IPS-NIHi11 (cell line): ENCODE data around the gene MTOR.
"Not testable (repeated sequence)": the region's sequence is repeated elsewhere in the genome, so short reads cannot be mapped to it uniquely, and the experiment has no call there.

Experiments
- DNase-seq: peaks from one replicate; pipeline ENCODE4 v3.0.0; 2012; ENCODE audit warnings: mixed read lengths, low spot score

Gene MTOR

DNA sequence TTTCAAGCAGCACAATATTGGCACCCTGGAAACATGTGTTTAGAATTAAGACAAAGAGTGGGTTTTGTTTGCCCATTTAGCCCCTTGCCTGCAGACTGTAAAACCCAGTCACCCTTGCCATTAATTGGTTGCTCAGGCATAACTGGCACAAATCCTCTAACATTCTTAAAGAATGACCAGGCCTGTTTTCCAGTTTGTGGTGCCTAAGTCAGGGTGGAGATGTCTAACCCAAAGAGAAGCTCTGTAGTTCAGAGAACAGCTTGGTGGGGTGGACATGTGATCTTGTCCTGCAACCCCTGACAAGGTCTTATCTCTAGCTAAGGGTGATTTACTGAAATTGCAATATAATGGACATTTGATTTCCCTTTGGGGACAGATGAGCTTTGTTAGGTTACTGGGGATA lies 82.0 kb downstream of the MTOR start:
- no peak for DNase-seq

DNA sequence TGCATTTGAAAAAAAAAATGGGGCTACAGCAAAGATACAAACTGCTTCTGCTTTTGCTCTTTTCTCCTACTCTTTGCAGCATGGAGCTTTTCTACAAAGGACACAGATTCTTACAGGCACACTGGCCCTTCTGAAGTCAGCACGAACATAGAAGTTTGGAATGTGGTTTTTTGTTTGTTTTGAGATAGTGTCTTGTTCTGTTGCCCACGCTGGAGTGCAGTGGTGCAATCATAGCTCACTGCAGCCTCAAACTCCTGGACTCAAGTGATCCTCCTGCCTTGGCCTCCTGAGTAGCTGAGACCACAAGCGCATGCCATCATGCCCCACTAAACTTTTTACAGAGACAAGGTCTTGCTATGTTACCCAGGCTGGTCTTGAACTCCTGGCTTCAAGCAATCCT lies 82.6 kb downstream of the MTOR start:
- not testable (repeated sequence) for DNase-seq

DNA sequence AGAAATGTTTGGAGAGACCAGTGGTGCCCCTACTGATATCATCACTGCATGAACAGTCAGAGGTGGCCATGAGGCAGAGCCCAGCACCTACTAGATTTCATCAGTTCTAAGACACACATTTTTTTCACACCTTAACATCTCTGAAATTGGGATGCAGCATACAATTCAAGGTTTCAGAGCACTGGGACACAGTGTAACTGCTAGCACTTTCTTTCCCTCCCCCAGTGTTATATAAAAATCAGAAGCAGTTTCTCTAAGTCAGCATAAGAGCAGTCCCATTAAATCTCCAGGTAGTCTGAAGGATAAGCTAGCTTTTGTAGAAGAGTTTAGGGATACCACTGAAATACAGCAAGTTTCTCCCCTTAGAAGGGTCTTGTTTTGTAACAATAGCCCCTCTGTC lies 83.2 kb downstream of the MTOR start:
- DNase-seq = no peak

DNA sequence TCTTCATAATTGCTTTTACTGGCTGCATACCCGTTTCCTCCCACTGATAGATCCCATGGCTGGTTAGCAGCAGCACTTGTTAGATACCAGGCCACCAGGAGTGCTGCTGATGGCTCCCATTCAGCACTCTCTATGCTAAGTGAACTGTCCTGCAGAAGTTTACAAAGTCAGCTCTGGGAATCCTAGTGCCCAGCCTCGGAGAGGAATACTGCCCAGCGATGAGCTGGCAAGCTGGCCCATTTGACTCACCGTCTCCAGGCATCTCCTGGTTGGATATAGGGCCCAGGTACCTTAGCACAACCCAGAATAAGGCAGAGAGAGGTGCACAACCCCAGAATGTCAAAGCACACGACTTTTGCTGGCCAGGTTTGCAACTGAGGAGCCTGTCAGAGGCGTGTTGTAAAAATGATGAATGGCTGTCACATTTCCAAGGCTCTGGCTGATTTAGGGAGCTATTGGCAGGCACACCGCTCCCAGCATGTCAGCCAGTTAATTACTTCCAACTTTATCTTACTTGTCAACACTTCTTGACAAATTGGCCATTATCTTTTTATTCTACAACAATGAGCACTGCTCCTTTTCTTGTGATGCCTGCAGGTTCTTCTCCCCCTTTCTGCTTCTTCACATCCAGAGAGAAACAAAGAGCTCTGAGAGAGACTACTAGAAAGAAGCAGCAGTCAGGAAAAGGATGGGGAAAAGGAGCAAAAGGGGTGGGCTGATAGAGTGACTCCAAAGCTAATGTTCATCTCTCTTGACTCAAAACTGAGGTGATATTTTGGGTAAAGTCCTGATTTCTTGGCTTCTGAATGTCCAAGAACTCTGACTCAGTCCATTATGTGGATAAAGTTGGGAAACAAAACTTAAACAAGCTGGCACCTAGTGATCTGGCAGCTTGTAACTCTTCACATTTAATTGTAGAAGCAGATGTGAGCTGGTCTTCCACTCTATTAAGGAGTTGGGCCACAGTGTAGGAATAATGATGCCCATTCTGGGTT lies 84.0 kb downstream of the MTOR start:
- peak; percentile 28 for DNase-seq

DNA sequence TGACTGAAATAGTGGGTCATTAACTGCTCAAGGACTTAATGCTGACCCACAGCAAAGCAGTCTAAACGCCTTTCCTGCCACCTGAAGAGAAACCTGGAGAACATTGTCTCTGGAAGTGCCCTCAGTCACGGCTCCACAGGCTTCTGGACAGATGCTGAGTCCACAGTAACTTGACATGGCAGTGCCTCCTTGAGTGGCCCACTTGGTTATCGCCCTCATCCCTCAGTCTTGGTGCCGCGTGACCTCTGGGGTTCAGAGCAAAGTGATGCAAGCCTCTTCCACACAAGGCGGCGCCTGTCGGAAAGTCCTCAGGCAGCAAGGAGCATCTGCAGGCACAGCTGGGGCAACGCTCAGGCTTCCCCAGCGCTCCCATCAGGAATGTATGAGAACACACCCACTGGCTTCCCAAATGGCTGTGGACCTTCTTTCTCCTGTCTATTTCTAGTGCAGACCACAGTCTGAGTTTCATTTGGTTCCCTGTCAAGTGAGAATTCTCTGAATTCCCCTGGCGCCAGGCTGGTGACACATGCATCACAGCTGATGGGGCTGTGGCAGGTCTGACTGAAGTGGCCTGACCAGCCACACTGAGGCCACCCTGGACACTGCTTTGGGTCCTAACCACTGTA lies 86.2 kb downstream of the MTOR start:
- DNase-seq = no peak

DNA sequence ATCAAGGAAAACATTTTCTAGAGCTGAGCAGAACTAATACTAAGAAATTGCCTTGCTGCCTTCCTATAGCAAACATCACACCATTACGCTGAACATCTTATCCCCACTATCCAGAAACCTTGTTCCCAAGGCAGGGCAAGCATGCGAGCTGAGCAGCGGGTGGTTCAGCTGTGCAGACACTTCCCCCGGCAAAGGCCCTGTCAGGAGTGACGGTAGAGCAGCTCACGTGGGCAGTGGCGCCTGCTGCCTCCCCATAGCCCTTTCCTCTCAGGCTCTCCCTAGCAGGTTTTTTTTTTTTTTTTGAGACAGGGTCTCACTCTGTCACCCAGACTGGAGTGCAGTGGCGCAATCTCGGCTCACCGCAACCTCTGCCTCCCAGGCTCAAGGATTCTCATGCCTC lies 86.9 kb downstream of the MTOR start:
- no peak for DNase-seq

DNA sequence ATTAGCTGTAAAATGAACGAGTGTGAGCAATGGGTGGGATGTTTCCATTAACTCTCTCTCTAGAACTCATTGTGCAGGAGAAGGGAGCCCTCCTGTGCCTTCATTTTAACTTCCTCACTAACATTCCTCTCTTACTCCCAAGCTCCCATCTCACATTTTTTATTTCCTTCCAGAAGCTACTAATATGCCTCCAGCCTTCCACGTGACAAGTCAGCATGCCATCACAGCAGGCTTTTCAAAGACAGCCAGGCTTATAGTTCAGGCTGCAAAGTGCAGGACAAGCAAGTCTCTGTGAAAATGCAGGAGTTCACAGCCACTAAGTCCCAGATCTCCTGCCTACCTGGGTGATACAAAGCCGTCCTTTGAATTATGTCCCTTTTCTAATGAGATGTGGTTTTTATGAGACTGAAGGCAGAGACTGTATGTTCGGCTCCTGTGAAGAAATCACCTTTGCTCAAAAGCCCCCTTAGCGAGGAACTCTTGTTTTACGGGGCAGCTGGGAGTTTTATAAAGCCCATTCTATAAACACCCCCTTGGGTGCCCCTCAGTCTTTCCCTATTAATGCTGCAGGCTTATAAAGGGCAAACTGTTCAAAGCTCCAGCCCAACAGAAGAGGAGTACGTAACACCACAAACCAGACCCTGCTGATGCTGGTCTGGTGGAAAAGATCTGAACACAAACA lies 87.9 kb downstream of the MTOR start:
- DNase-seq = no peak

DNA sequence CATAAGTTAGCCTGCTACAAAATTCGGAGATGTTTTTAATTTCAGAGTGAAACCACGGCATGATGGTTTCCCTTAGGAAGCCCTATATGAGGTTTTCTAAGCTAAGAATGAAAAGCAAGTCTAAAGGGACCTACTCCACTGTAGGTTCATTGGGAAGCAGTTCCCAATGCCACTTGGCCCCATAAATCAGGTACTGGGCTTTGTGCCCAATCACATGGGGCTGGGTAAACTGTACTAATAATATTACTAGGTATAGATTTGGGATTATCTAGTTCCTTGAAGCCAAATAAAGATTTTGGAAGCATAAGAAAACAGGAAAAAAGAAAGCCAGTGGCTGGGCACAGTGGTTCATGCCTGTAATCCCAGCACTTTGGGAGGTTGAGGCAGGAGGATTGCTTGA lies 92.2 kb downstream of the MTOR start:
- no peak for DNase-seq

DNA sequence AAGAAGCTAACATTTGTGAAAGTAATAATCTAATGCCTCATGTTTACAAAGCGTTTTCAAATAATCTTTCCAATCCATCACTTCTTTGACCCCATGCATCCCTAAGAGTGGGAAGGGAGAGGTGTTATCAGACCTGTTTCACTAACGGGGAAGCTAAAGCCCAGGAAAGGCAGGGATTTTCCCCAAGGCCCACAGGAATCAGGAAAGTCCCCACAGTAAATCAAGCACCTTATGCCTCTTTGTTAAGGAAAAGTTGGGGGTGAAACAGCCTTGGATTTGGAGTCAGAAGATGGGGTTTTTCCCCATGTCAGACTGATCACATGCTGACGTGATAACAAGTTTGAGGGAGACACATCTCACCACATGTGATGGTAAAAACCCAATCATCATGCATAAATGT lies 93.1 kb downstream of the MTOR start:
- DNase-seq = no peak

DNA sequence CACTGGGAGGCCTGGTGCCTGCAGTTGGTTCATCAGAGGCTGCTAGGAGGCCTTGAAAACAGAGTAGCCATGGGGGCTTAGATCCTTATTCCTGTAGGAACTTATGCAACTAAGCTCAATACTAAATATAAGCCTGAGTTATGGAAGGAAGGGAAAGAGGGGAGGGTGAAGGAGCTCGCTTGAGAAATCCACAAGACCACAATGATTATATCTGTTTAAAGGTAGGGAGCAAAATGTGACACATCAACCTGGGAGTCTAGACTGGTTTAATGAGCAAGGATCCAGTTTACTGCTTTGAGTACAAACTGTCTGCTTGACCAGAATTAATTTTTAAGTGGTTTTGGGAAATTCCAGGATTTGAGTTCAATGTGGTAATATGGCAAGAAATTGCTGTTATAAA lies 93.6 kb downstream of the MTOR start:
- no peak for DNase-seq

DNA sequence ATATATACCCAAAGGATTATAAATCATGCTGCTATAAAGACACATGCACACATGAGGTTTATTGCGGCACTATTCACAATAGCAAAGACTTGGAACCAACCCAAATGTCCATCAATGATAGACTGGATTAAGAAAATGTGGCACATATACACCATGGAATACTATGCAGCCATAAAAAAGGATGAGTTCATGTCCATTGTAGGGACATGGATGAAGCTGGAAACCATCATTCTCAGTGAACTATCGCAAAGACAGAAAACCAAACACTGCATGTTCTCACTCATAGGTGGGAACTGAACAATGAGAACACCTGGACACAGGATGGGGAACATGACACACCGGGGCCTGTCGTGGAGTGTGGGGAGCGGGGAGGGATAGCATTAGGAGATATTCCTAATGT lies 95.6 kb downstream of the MTOR start:
- not testable (repeated sequence) for DNase-seq

DNA sequence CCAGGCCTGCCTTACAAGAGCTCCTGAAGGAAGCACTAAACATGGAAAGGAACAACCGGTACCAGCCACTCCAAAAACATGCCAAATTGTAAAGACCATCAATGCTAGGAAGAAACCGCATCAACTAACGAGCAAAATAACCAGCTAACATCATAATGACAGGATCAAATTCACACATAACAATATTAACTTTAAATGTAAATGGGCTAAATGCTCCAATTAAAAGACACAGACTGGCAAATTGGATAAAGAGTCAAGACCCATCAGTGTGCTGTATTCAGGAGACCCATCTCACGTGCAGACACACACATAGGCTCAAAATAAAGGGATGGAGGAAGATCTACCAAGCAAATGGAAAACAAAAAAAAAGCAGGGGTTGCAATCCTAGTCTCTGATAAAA lies 99.6 kb downstream of the MTOR start:
- not testable (repeated sequence) for DNase-seq

DNA sequence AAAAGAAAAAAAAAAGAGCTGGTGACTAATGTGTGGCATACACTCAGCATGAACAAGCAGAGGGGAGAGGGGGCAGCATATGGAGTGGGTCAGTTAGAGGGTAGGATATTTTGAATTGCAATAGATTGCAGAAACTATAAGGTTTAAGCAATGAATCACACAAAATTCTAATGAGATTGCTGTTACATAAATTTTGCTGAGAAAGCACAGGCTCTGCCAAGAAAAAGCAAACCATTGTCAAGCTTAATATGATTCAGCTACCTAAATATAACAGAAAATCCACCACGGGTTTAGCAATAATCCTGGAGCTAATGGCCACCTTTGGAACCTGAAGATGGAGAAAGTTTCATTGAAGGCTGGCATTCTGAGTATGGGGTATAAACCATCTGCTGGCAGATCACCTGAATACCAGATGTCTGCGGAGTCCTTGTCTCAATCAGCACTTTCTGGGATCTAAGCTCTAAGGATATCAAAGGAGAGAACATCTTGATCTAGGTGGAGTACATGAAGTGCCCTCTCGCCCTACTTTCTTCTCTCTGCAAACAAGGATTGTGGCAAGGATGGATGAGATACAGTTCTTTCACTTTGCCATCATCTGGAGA lies 103.5 kb downstream of the MTOR start:
- DNase-seq = no peak

DNA sequence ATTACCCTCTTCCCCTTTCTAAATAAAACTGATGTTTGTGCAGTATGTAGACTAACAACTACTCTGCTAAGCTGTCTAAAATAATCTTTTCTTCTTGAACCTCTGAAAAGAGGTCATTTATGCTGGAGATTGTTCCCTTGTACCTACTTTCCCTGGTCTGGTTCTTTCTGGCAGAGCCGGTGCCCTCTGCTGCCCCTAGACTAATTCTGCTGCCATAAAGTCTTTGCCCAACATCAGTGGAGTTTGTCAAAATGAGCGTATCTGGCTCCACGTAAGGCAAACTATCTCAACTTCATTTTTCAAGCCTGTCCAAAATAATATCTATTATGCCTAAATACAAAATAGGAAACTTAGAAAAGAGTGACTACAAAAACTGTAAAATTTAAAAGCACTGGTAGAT lies 104.1 kb downstream of the MTOR start:
- DNase-seq = no peak

DNA sequence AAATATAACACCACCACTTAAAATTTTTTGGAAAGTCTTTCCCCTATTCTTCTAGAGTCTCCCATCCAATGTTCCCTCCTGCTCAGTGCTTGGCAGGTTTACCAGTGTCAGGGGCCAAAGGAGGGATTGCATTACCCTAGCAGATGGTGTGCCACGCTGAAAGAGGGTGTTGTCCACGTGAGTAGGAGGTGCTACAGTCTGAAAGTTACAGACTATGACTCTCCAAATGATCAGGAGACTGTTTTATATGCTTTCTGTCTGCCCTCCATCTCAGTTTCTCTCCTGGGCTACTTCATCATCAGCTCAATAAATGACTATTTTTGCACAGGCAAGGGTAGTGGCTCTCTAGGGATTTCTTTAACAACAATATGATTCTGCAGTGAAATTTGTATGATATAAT lies 104.5 kb downstream of the MTOR start:
- DNase-seq = no peak

DNA sequence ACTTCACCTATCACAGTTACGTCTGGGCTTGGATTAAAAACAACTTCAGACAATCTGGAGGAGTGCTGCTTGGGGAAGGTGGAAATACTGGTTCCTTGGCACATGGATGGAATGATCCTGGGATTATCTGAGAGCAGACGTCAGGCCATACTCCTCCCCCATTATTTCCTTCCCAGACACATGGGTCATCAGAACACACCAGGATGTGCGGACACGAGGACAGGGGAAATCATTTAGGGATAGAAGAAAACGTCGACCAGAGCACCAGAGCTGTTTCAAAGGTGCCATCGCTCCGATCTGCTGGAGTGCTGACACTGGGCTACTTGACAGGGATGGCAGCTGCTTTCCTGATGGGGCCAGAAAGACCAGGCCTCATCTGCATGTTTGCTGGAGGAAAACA lies 105.0 kb downstream of the MTOR start:
- no peak for DNase-seq

DNA sequence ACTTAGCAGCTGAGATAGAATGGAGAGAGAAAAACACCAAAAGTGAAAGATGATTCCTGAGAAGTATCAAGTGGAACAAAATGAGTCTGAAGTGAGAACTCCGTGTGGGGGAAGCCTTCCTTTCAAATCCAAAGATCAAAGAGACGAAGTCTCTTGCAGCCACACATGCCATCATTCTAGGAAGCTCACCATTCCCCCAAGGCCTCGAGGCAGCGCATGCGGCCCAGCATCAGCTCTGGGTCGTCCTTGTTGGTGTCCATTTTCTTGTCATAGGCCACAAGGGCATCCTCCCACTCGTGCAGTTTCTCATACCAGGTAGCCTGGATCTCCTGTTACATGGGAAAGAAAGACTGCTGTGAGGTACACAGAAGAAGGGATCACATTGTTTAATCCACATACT lies 105.4 kb downstream of the MTOR start:
- DNase-seq = no peak

DNA sequence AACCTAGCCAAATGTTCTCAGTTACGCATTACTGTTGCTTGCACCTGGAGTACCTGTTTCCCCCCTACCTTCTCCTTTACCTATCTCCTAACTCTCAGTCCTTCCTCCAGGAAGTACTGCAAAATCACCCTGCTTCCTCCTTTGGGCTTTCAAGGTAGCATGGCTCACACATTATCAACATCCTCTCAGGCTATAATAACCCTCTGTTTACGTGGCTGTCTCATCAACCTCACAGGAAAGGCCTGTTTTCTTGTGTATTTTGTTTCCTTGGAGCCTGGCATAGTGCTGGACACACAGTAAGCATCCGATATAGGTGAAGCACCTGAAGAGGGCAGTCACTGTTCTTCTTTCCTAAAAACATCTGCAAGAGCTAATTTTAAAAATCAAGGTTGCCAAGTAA lies 105.9 kb downstream of the MTOR start:
- no peak for DNase-seq

DNA sequence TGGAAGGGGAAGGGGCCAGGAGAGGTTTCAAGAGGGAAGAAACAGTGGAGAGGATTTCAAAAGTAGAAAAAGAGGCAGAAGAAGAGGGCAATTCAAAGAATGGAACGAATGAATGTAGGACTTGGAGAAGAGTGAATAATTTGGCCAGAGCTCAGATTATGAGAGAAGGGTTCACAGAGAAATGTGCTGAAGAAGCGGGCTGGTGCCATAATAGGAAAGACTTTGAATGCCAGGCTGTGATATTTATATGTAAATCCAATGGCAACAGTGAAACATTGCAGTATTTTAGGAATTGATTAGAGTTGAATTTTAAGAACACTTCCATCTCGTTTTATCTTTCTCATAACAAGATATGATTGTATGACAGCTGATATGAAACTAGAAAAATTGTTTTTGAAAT lies 109.2 kb downstream of the MTOR start:
- DNase-seq = no peak

DNA sequence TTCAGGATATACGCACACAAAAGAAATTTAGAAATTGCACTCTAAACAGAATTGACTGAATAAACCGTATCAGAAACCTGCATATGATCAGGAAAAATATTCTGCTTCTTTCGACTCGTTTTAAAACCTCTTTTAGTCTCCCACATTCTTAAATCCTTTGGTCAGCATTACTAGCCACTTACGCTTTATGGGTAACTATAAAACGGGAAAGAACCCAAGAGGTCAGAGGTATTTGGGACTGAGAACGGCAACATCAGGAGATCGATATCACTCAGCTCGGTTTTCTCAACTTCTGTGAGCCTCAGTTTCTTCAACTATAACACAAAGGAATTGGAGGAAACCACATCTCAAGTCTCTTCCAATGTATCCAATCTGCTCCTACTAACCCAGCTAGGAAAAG lies 109.6 kb downstream of the MTOR start:
- DNase-seq = no peak

DNA sequence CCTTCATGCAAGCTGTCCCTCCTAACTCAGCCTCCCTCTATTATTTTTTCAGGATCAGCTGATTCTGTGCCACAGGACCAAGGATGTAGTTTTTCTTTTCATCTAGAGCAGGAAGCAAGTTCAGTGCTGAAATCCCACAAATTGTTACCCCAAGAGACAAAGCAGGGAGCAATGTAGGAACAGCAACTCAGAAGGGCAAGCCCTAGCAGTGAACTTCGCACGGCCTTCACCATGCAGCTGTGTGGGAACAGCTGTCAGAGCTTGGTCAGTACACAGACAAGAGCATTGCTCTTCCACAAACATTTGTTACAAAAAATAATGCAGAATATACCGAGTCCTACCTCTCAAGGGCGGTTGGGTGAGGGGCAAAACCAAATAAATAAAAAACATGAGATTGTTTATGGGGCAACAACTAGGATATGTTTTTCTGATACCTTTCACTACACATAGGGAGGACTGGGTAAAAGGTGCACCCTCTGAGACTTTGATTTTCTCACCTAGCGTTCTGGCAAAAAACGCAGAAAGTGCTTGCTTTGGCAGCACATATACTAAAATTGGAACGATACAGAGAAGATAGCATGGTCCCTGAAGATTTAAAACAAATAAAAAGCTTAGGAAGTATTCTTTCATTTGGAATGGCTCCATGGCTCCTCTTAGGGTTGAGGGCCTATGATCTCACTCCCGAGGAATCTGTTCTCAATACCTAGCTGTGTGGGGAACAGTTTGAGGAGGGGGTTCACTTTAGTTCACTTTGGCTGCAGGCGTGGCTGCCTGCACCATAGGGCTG lies 110.3 kb downstream of the MTOR start:
- no peak for DNase-seq

DNA sequence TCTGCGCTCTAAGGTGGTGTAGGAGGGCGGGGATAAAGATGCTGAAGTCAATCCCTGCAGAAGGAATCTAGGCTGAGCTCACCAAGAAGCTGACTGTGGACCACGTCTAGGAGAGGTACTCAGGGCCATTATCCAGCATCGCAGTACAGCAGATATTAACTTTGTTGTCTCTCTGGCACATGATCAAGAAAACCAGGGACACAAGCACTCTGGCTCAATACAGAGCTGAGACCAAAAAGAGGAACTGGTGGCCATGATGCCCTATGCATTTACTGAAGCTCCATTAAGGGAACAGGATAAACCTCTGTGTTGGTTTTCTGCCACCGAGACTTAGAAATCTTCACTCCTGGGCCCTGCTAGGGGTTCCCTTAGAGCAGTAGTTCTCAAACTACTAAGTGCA lies 111.2 kb downstream of the MTOR start:
- DNase-seq = no peak
